ENCODE results near the gene VSTM2B.

VSTM2B gene

GRCh38 chr19:29605653-29606419, 80.0 kb downstream of the VSTM2B start, which contains the start of gene POP4:
Gene POP4 (plus strand): TSS chr19:29606283. CDS start chr19:29606319, 36 bp downstream.
- DNase-seq, result peak; percentile 87

DNA sequence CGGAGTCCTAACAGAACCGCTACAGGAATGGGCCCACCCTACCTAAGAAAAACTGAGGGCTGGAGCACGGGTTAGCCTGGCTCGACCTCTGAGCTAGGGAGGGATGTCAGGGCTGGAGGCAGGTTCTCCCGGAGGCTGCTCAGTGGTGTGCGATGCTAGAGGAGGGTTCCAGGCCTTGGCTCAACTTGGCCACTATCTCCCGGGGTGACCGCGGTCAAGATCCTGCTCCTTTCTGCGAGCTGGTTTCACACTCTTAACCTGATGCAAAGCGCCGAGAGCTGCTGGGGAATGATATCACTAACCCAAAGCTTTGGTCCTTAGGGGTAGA, 80.6 kb downstream of the VSTM2B start:
- DNase-seq, result no peak

GRCh38 chr19:29609636-29610035, 83.8 kb downstream of the VSTM2B start:
- DNase-seq, result no peak

DNA sequence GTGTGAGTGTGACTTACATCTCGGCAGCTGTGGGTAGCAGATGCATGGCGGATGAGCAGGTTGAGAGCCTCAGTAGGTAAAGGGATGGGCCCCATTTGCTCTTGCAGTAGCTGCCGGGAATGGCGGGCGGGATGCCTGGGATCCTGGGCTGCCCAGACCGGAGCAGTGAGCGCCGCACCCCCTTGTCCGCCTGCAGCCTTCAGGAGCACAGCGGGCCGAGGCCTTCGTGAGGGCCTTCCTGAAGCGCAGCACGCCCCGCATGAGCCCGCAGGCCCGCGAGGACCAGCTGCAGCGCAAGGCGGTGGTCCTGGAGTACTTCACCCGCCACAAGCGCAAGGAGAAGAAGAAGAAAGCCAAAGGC, 84.4 kb downstream of the VSTM2B start:
- no peak for DNase-seq

- no peak for DNase-seq
Measured at GRCh38 chr19:29610574-29611271, 84.9 kb downstream of the VSTM2B start.

DNA sequence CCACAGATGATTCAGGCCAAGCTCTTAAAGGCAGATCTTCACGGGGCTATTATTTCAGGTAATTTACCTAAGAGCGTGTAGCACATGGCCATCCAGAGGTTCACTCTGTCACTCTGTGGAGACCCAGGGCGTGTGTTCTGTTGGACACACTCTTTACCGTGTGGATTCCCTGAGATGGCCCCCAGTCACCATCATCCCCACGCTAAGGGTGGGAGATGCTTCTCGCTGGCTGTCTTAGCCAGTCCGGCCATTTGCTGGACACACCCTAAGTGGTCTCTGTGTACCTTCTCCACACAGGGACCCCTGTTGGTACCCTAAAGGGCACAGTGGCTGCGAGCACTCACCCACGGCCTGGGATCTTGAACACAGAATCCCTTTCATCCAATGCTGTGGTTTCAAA, 86.3 kb downstream of the VSTM2B start:
- DNase-seq, result no peak

- DNase-seq, result no peak
Measured at GRCh38 chr19:29612801-29613595, 87.2 kb downstream of the VSTM2B start.

DNA sequence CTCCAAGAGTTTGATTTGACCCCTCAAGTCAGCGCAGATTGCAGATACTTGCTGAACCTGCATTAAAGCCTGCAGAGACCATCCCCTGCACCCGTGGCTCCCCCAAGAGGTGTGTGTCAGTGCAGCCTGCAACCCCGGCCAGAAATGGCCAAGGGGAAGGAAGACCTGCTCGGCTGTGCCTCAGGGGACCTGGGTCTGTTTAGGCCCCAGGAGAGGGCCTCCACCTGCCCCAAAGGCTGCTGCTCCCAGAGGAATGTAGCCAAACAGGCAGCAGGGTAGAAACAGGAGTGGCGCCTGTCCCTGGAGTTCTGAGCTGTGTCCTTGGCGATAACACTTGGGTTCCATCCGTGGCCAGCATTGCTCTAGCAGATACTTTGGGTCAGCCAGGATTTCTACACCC, 88.3 kb downstream of the VSTM2B start:
- no peak for DNase-seq

Data from DMS153 (cell line).